ENCODE data around the gene ASIC2.
"Not testable (repeated sequence)": the region's sequence is repeated elsewhere in the genome, so short reads cannot be mapped to it uniquely, and the experiment has no call there.

The ASIC2 gene

GRCh38 chr17:32976131-32976530 is 317.0 kb downstream of the ASIC2 start:
- H3K36me3 Mint-ChIP-seq (ENCODE audit: insufficient read depth): no peaks in the 10 kb centered on the region
- no peak overlapping the region for H3K4me3 Mint-ChIP-seq
- DNase-seq (ENCODE audit: low spot score in 2 of 2) (no peak), ATAC-seq (replicated peaks; ENCODE audit: extremely low read depth, poor library complexity, severe bottlenecking) (no peak)
- H3K4me1 Mint-ChIP-seq: peaks cover 4% of the 10 kb centered on the region
- no peak overlapping the region for H3K27ac Mint-ChIP-seq (ENCODE audit: low read depth)
- H3K9me3 Mint-ChIP-seq: no peaks in the 10 kb centered on the region
- H3K27me3 Mint-ChIP-seq: no peaks in the 10 kb centered on the region

DNA sequence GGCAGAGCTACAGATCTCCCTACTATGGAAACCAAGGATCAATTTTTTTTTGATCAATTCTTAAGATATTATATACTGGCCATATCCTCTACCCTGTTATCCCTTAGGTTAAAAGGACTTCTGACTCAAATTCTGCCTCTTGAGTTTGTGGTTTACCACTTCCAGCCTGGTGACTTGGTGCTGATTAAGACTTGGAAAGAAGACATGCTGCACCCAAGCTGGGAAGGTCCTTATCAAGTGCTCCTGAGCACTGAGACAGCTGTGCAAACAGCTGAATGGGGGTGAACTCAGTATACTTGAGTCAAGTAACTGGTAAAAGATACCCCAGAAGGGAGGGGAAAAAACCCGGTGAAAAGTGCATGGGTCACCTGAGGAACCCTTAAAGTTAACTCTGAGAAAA is 321.9 kb downstream of the ASIC2 start:
- H3K36me3 Mint-ChIP-seq (ENCODE audit: insufficient read depth): no peaks in the 10 kb centered on the region
- peaks cover 6% of the 10 kb centered on the region for H3K4me1 Mint-ChIP-seq
- no peaks in the 10 kb centered on the region for H3K9me3 Mint-ChIP-seq
- ATAC-seq (replicated peaks; ENCODE audit: extremely low read depth, poor library complexity, severe bottlenecking): no peak
- H3K27ac Mint-ChIP-seq (ENCODE audit: low read depth): no peak overlapping the region
- DNase-seq (ENCODE audit: low spot score in 2 of 2): no peak
- no peak overlapping the region for H3K4me3 Mint-ChIP-seq
- peaks cover 4% of the 10 kb centered on the region for H3K27me3 Mint-ChIP-seq

- H3K9me3 Mint-ChIP-seq: no peaks in the 10 kb centered on the region
- H3K4me1 Mint-ChIP-seq: peaks cover 6% of the 10 kb centered on the region
- no peak overlapping the region for H3K4me3 Mint-ChIP-seq
- no peak overlapping the region for H3K27ac Mint-ChIP-seq (ENCODE audit: low read depth)
- ATAC-seq (replicated peaks; ENCODE audit: extremely low read depth, poor library complexity, severe bottlenecking): no peak
- DNase-seq (ENCODE audit: low spot score in 2 of 2): no peak
- H3K36me3 Mint-ChIP-seq (ENCODE audit: insufficient read depth): no peaks in the 10 kb centered on the region
- H3K27me3 Mint-ChIP-seq: peaks cover 13% of the 10 kb centered on the region
These were observed 322.8 kb downstream of the ASIC2 start for GRCh38 chr17:32970281-32970680.

GRCh38 chr17:32969231-32969630 is 323.9 kb downstream of the ASIC2 start:
- H3K4me1 Mint-ChIP-seq, H3K9me3 Mint-ChIP-seq: not testable (repeated sequence)

GRCh38 chr17:32964541-32964940 is 328.6 kb downstream of the ASIC2 start:
- no peaks in the 10 kb centered on the region for H3K4me1 Mint-ChIP-seq
- no peaks in the 10 kb centered on the region for H3K9me3 Mint-ChIP-seq
- peaks cover 60% of the 10 kb centered on the region for H3K27me3 Mint-ChIP-seq

More at GRCh38 chr17:32969231-32969630, 323.9 kb downstream of the ASIC2 start:
- not testable (repeated sequence) for DNase-seq (ENCODE audit: low spot score in 2 of 2); H3K36me3 Mint-ChIP-seq (ENCODE audit: insufficient read depth); H3K27ac Mint-ChIP-seq (ENCODE audit: low read depth); ATAC-seq (replicated peaks; ENCODE audit: extremely low read depth, poor library complexity, severe bottlenecking); H3K4me3 Mint-ChIP-seq
- peaks cover 24% of the 10 kb centered on the region for H3K27me3 Mint-ChIP-seq

More at GRCh38 chr17:32964541-32964940, 328.6 kb downstream of the ASIC2 start:
- Mint-ChIP-seq H3K36me3 (ENCODE audit: insufficient read depth) (no peaks in the 10 kb centered on the region), H3K27ac (ENCODE audit: low read depth) (no peak overlapping the region), H3K4me3 (no peak overlapping the region)
- ATAC-seq (replicated peaks; ENCODE audit: extremely low read depth, poor library complexity, severe bottlenecking) (no peak), DNase-seq (ENCODE audit: low spot score in 2 of 2) (no peak)
